ENCODE measurements around the gene PTOV1. TPM values are rescaled to one million over a fixed set of nuclear protein-coding genes. Genes with fewer than 3 reads are reported as not detected.

Gene PTOV1
- total RNA-seq, 1 experiment from 2014 or later: 331 TPM

- POLR2A ChIA-PET (ENCODE audit: low non-redundant PET): no interaction called here
- TF ChIP-seq, protein P1, sequence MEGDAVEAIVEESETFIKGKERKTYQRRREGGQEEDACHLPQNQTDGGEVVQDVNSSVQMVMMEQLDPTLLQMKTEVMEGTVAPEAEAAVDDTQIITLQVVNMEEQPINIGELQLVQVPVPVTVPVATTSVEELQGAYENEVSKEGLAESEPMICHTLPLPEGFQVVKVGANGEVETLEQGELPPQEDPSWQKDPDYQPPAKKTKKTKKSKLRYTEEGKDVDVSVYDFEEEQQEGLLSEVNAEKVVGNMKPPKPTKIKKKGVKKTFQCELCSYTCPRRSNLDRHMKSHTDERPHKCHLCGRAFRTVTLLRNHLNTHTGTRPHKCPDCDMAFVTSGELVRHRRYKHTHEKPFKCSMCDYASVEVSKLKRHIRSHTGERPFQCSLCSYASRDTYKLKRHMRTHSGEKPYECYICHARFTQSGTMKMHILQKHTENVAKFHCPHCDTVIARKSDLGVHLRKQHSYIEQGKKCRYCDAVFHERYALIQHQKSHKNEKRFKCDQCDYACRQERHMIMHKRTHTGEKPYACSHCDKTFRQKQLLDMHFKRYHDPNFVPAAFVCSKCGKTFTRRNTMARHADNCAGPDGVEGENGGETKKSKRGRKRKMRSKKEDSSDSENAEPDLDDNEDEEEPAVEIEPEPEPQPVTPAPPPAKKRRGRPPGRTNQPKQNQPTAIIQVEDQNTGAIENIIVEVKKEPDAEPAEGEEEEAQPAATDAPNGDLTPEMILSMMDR (conservative IDR thresholded peaks at IDR 0.05; ENCODE audit: low read depth, low read length): no peak
- TF ChIP-seq EZH2 (IDR thresholded peaks at IDR 0.05; ENCODE audit: borderline replicate concordance, low read depth, low read length, poor library complexity, severe bottlenecking): no peak
- Histone ChIP-seq H3K36me3 (ENCODE audit: insufficient read depth, low read length, poor library complexity, severe bottlenecking) (no peaks in the 10 kb centered on the region), H3K4me3 (ENCODE audit: low read depth, low read length, poor library complexity, severe bottlenecking) (peak overlapping the region; percentile 63), H3K4me1 (ENCODE audit: insufficient read depth, low read length, poor library complexity, severe bottlenecking) (peaks cover 20% of the 10 kb centered on the region), H3K27ac (ENCODE audit: low read depth, low read length, poor library complexity, severe bottlenecking) (peak overlapping the region; percentile 89), H3K27me3 (replicated peaks; ENCODE audit: insufficient read depth, low read depth, low read length, poor library complexity) (no peaks in the 10 kb centered on the region), H3K9me3 (ENCODE audit: low read depth, low read length, poor library complexity, severe bottlenecking) (no peaks in the 10 kb centered on the region)
- no peak for DNase-seq (ENCODE audit: low spot score)
- BruUV-seq (replicated peaks): no TSS peak
- CTCF ChIA-PET: no interaction called here
- intact Hi-C loops (cut with micrococcal nuclease; ENCODE audit: unreplicated experiment): loop anchor here (5.0 kb wide), 1 partner anchor 222 kb away; the partner anchor contains the start of gene PRR12
Observed at GRCh38 chr19:49814010-49814409, 36.9 kb upstream of the PTOV1 start.

DNA sequence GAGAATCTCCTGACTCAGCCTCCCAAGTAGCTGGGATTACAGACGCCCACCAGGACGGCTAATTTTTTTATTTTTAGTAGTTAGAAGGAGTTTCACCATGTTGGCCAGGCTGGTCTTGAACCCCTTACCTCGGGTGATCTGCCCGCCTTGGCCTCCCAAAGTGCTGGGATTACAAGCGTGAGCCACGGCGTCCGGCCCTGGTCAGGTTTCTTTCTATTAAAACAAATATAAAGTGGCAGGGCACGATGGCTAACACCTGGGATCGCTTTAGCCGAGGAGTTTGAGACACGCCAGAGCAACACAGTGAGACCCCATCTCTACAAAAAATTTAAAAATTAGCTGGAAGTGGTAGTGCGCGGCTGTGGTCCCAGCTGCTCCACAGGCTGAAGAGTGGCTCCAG is 34.4 kb upstream of the PTOV1 start:
- H3K27me3 ChIP-seq (replicated peaks; ENCODE audit: insufficient read depth, low read depth, low read length, poor library complexity): no peaks in the 10 kb centered on the region
- H3K36me3 ChIP-seq (ENCODE audit: insufficient read depth, low read length, poor library complexity, severe bottlenecking): peaks cover 6% of the 10 kb centered on the region
- BruUV-seq (replicated peaks): no TSS peak
- H3K9me3 ChIP-seq (ENCODE audit: low read depth, low read length, poor library complexity, severe bottlenecking): no peaks in the 10 kb centered on the region
- POLR2A ChIA-PET (ENCODE audit: low non-redundant PET): no interaction called here
- TF ChIP-seq, protein P1 (conservative IDR thresholded peaks at IDR 0.05; ENCODE audit: low read depth, low read length): no peak
- TF ChIP-seq EZH2 (IDR thresholded peaks at IDR 0.05; ENCODE audit: borderline replicate concordance, low read depth, low read length, poor library complexity, severe bottlenecking): no peak
- H3K4me3 ChIP-seq (ENCODE audit: low read depth, low read length, poor library complexity, severe bottlenecking): peak overlapping the region; percentile 88
- H3K27ac ChIP-seq (ENCODE audit: low read depth, low read length, poor library complexity, severe bottlenecking): peak overlapping the region; percentile 93
- DNase-seq (ENCODE audit: low spot score): no peak
- peaks cover 12% of the 10 kb centered on the region for H3K4me1 ChIP-seq (ENCODE audit: insufficient read depth, low read length, poor library complexity, severe bottlenecking)
- intact Hi-C loops (cut with micrococcal nuclease; ENCODE audit: unreplicated experiment): no loop called here
- CTCF ChIA-PET: no interaction called here

DNA sequence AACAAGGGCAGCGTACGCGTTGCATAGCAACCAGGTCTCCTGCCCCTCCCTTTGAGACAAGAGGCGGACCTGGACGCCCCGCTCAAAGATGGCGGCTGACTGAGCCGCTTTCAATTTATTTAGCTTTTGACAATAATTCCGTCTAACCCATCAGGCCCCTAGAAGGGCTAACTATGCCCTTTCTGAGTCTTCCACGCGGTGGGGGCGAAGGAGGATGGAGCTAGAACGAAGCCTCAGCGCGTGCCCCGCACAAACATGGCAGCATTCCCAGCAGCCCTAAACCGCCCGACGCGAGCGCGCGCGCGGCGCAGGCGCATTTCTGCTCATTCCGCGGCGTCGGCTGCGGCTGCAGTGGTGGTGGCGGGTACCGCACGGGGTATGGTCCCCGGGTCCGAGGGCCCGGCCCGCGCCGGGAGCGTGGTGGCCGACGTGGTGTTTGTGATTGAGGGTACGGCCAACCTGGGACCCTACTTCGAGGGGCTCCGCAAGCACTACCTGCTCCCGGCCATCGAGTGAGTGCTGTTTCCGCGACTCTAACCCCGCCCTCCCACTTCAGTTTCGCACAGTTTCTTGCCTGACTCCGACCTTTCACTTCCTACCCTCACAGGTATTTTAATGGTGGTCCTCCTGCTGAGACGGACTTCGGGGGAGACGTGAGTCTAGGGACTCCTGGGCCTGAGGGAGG is 32.9 kb upstream of the PTOV1 start, which contains the start of gene MED25:
Gene MED25 (plus strand): TSS at position 326 of the 685 bp plus-strand sequence. CDS start 53 bp downstream, at position 379.
- Histone ChIP-seq H3K4me1 (ENCODE audit: insufficient read depth, low read length, poor library complexity, severe bottlenecking) (peaks cover 12% of the 10 kb centered on the region), H3K36me3 (ENCODE audit: insufficient read depth, low read length, poor library complexity, severe bottlenecking) (peaks cover 10% of the 10 kb centered on the region), H3K27me3 (replicated peaks; ENCODE audit: insufficient read depth, low read depth, low read length, poor library complexity) (no peaks in the 10 kb centered on the region), H3K4me3 (ENCODE audit: low read depth, low read length, poor library complexity, severe bottlenecking) (peak within 1 kb of the TSS; percentile 88), H3K9me3 (ENCODE audit: low read depth, low read length, poor library complexity, severe bottlenecking) (no peaks in the 10 kb centered on the region), H3K27ac (ENCODE audit: low read depth, low read length, poor library complexity, severe bottlenecking) (peak within 1 kb of the TSS; percentile 93)
- CTCF ChIA-PET: interaction anchor here (0.6 kb wide), 1 partner anchor 158 kb away, joined by 3 read pairs; no protein-coding TSS in a partner anchor
- BruUV-seq (replicated peaks): no TSS peak
- intact Hi-C loops (cut with micrococcal nuclease; ENCODE audit: unreplicated experiment): no loop called here
- TF ChIP-seq EZH2 (IDR thresholded peaks at IDR 0.05; ENCODE audit: borderline replicate concordance, low read depth, low read length, poor library complexity, severe bottlenecking): no peak
- TF ChIP-seq, protein P1 (conservative IDR thresholded peaks at IDR 0.05; ENCODE audit: low read depth, low read length): 0 out of 2 replicates have a peak, but pooled peaks have one; percentile 10
- POLR2A ChIA-PET (ENCODE audit: low non-redundant PET): interaction anchor here (0.7 kb wide), 1 partner anchor 324 kb away, joined by 3 read pairs; no protein-coding TSS in a partner anchor
- DNase-seq (ENCODE audit: low spot score): peak; percentile 91
